CD14-positive monocyte (primary cell): ENCODE data around the gene CENPX. TPM values are rescaled to one million over a fixed set of nuclear protein-coding genes. Genes with fewer than 3 reads are reported as not detected.
A peak's percentile ranks its signal among the peaks of the same experiment; 100 is the strongest.

Experiments used
- DNase-seq, 3 donors: peaks; one replicate each; pipeline ENCODE4 v3.0.0-alpha.2; 2011 to 2022
- H2AFZ ChIP-seq: 2 replicates; pipeline ENCODE4 v1.6.0; 2012; ENCODE audit warnings: mild to moderate bottlenecking, low read depth, low read length, inconsistent platforms; ENCODE audit not compliant: insufficient read depth, poor library complexity, severe bottlenecking
- H3K27ac ChIP-seq, 2 donors: 1 replicate in 1 of 2; 2 replicates in 1 of 2; pipeline ENCODE4 v1.5.1; 2012 to 2013; ENCODE audit warnings: low read length in 2 of 2, control low read depth in 1 of 2, inconsistent platforms in 1 of 2, low read depth in 1 of 2, mild to moderate bottlenecking in 1 of 2
- H3K27me3 ChIP-seq, 2 donors: one replicate each; pipeline versions ENCODE4 v1.6.0 to v1.6.1; 2011 to 2013; ENCODE audit warnings: low read length in 2 of 2; ENCODE audit not compliant: control insufficient read depth in 2 of 2, insufficient read depth in 2 of 2
- H3K36me3 ChIP-seq, 2 donors: replicated peaks in 1 of 2; 1 replicate in 1 of 2; 2 replicates in 1 of 2; pipeline versions ENCODE4 v1.5.1 to v1.6.1; 2012 to 2013; ENCODE audit warnings: low read length in 2 of 2, control low read depth in 1 of 2, inconsistent platforms in 1 of 2, mild to moderate bottlenecking in 1 of 2; ENCODE audit not compliant: insufficient read depth in 2 of 2, control insufficient read depth in 1 of 2
- H3K4me1 ChIP-seq, 2 donors: 1 replicate in 1 of 2; 2 replicates in 1 of 2; pipeline versions ENCODE4 v1.5.1 to v1.6.1; 2012 to 2013; ENCODE audit warnings: low read length in 2 of 2, control low read depth in 1 of 2, inconsistent platforms in 1 of 2, mild to moderate bottlenecking in 1 of 2, moderate library complexity in 1 of 2; ENCODE audit not compliant: insufficient read depth in 2 of 2, control insufficient read depth in 1 of 2
- H3K4me2 ChIP-seq: replicated peaks from 2 replicates; pipeline ENCODE3; 2012; ENCODE audit warnings: low read length, moderate library complexity, mild to moderate bottlenecking; ENCODE audit not compliant: poor library complexity, severe bottlenecking; ENCODE audit errors: extremely low read depth
- H3K4me3 ChIP-seq, 3 experiments: fragments of 200-600 bp in 1 of 3; sonication (generic) in 1 of 3; replicated peaks in 1 of 3; 1 replicate in 2 of 3; 2 replicates in 1 of 3; pipeline ENCODE4 v1.5.1; 2011 to 2013; ENCODE audit warnings: low read length in 3 of 3, mild to moderate bottlenecking in 3 of 3, control low read depth in 2 of 3, low read depth in 2 of 3, inconsistent platforms in 1 of 3, moderate library complexity in 1 of 3
- H3K79me2 ChIP-seq: 2 replicates; pipeline ENCODE4 v1.6.0; 2012; ENCODE audit warnings: mild to moderate bottlenecking, control low read depth, inconsistent platforms, low read length, moderate library complexity; ENCODE audit not compliant: insufficient read depth
- H3K9ac ChIP-seq: 2 replicates; pipeline ENCODE4 v1.6.0; 2017; ENCODE audit warnings: low read length, mild to moderate bottlenecking; ENCODE audit not compliant: insufficient read depth, poor library complexity, severe bottlenecking
- H3K9me3 ChIP-seq, 2 donors: replicated peaks in 1 of 2; 1 replicate in 1 of 2; 2 replicates in 1 of 2; pipeline versions ENCODE4 v1.5.1 to v1.6.1; 2012 to 2013; ENCODE audit warnings: low read length in 2 of 2, control low read depth in 1 of 2; ENCODE audit not compliant: control insufficient read depth in 1 of 2, insufficient read depth in 1 of 2
- H4K20me1 ChIP-seq: 2 replicates; pipeline ENCODE4 v1.6.0; 2012; ENCODE audit warnings: mild to moderate bottlenecking, low read length, control low read depth, moderate library complexity; ENCODE audit not compliant: insufficient read depth
- H3K27ac Mint-ChIP-seq, 7 donors: one replicate each; pipeline ENCODE4 v1.8.0; 2020; ENCODE audit warnings: mild to moderate bottlenecking in 7 of 7, mixed read lengths in 7 of 7, moderate library complexity in 6 of 7, inconsistent platforms in 2 of 7
- H3K27me3 Mint-ChIP-seq, 3 donors: one replicate each; pipeline ENCODE4 v1.8.0; 2021 to 2022; ENCODE audit warnings: low read depth in 3 of 3, mild to moderate bottlenecking in 3 of 3, mixed read lengths in 3 of 3, moderate library complexity in 3 of 3, inconsistent platforms in 1 of 3
- H3K36me3 Mint-ChIP-seq, 2 donors: one replicate each; pipeline ENCODE4 v1.8.0; 2020; ENCODE audit warnings: mixed read lengths in 2 of 2, inconsistent platforms in 1 of 2, mild to moderate bottlenecking in 1 of 2
- H3K4me1 Mint-ChIP-seq: one replicate; pipeline ENCODE4 v1.8.0; 2020; ENCODE audit warnings: mild to moderate bottlenecking, mixed read lengths
- H3K4me3 Mint-ChIP-seq, 2 donors: one replicate each; pipeline ENCODE4 v1.8.0; 2020; ENCODE audit warnings: mild to moderate bottlenecking in 2 of 2, mixed read lengths in 2 of 2, moderate library complexity in 1 of 2
- H3K9me3 Mint-ChIP-seq, 7 donors: one replicate each; pipeline ENCODE4 v1.8.0; 2020 to 2022; ENCODE audit warnings: mixed read lengths in 7 of 7, mild to moderate bottlenecking in 6 of 7, moderate library complexity in 6 of 7, inconsistent platforms in 2 of 7
- WGBS: methylation state at CpG from one replicate; pipeline ENCODE4 v1.1.5; 2013; ENCODE audit warnings: missing lambda C conversion rate; ENCODE audit not compliant: insufficient coverage; 5-methylcytosine and 5-hydroxymethylcytosine counted together
- intact Hi-C, 2 donors: fragments of 100-400 bp; cut with micrococcal nuclease; formaldehyde crosslinking; loops; one replicate each; pipeline versions ENCODE4 v1.15.0 to v1.15.1; 2023
- polyA plus RNA-seq, 3 donors: library from polyadenylated mRNA; depleted of rRNA in 1 of 3; unstranded in 2 of 3; stranded (reverse) in 1 of 3; fragments of 300-500 nt in 2 of 3; fragments of >200 nt in 1 of 3; fragmentation: Illumina TruSeq in 2 of 3; gene quantifications; 1 replicate in 2 of 3; 2 replicates in 1 of 3; pipeline ENCODE4 v1.2.3, GENCODE V29; 2012 to 2021
- TF ChIP-seq, protein P1 (sequence below): fragments of 200-600 bp; IDR thresholded peaks from one replicate; pipeline ENCODE4 v1.8.0; 2022; ENCODE audit warnings: antibody characterized with exemption, mild to moderate bottlenecking

Gene CENPX
- polyA plus RNA-seq, 3 donors = 47.7 to 57.0 (median 55.9) TPM

DNA sequence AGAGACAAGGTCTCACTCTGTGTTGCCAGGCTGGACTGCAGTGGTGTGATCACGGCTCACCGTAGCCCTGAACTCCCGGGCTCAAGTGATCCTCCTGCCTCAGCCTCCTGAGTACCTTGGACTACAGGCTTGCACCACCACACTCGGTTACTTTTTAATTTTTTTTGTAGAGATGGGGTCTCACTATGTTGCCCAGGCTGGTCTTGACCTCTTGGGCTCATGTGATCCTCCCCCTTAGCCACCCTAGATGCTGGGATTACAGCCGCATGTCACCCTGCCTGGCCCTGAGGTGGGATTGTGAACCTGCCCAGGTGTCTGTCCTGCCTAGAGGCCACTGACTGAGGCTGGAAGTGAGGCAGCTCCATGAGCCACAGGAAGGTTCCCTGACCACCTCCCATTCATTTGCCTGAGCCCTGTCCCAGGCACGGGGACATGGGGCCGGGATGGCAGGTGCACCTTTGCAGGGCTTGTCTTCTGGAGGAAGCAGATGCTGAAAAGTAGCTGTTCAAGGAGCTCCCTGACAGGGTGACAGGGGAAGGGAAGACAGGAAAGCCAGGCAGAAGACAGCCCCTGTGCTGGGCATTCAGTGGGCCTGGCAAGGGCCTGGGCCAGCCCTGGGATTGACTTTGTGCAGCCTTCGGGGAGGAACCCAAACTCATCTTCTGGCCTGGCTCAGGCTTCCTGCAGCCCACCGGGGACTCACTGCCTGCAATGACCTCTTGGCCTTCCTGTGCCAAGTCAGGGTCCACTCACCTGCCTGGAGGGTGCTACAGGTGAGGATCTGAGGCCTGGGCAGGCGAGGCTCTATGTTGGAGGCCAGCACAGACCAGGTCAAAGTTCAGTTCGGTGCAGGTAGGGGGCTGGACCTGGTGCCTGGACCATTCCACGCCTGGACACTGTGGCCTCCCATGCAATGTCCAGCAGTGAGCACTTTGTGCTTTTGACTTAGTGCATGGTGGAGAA lies 53.5 kb downstream of the CENPX start:
- no peak overlapping the region for H2AFZ ChIP-seq
- TF ChIP-seq, protein P1, sequence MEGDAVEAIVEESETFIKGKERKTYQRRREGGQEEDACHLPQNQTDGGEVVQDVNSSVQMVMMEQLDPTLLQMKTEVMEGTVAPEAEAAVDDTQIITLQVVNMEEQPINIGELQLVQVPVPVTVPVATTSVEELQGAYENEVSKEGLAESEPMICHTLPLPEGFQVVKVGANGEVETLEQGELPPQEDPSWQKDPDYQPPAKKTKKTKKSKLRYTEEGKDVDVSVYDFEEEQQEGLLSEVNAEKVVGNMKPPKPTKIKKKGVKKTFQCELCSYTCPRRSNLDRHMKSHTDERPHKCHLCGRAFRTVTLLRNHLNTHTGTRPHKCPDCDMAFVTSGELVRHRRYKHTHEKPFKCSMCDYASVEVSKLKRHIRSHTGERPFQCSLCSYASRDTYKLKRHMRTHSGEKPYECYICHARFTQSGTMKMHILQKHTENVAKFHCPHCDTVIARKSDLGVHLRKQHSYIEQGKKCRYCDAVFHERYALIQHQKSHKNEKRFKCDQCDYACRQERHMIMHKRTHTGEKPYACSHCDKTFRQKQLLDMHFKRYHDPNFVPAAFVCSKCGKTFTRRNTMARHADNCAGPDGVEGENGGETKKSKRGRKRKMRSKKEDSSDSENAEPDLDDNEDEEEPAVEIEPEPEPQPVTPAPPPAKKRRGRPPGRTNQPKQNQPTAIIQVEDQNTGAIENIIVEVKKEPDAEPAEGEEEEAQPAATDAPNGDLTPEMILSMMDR = no peak
- Mint-ChIP-seq H3K27ac (peak overlapping the region in 2 of 7 donors; percentile 12 to 45), H3K4me3 (no peak overlapping the region), H3K27me3 (peaks cover 13 to 26% (median 17%) of the 10 kb centered on the region in 3 donors), H3K4me1 (peaks cover 26% of the 10 kb centered on the region), H3K9me3 (peaks cover 0 to 16% (median 11%) of the 10 kb centered on the region in 7 donors), H3K36me3 (no peaks in the 10 kb centered on the region)
- no peak overlapping the region for H3K27ac ChIP-seq
- H3K4me2 ChIP-seq = no peak overlapping the region
- peaks cover 34 to 36% of the 10 kb centered on the region in 2 donors for H3K4me1 ChIP-seq
- no peaks in the 10 kb centered on the region for H3K36me3 ChIP-seq
- H3K4me3 ChIP-seq = no peak overlapping the region
- WGBS = 87% methylated on average over 7 of the region's 12 CpGs
- peaks cover 0 to 5% of the 10 kb centered on the region in 2 donors for H3K27me3 ChIP-seq
- no peak for DNase-seq
- no peaks in the 10 kb centered on the region for H3K79me2 ChIP-seq
- H4K20me1 ChIP-seq = no peaks in the 10 kb centered on the region
- no peak overlapping the region for H3K9ac ChIP-seq
- intact Hi-C loops = no loop called here
- peaks cover 6 to 9% of the 10 kb centered on the region in 2 donors for H3K9me3 ChIP-seq

Other genes with a start within 250 kb of the CENPX start
- not detected for gene GCGR, start 218.7 kb downstream of the CENPX start, polyA plus RNA-seq
- 10 to 100 TPM; 48.4 to 63.0 (median 48.5) TPM for gene MCRIP1, start 189.6 kb downstream of the CENPX start, polyA plus RNA-seq
- 1 to 10 TPM in 1 of 3 donors, under 1 TPM in 2; 0.22 to 1.5 (median 0.33) TPM for gene PPP1R27, start 187.8 kb downstream of the CENPX start, polyA plus RNA-seq
- gene P4HB, start 162.3 kb downstream of the CENPX start, polyA plus RNA-seq = 100 to 1,000 TPM; 108 to 297 (median 291) TPM
- gene ARHGDIA, start 151.5 kb downstream of the CENPX start, polyA plus RNA-seq = 100 to 1,000 TPM in 1 of 3 donors, 10 to 100 TPM in 2; 86.3 to 477 (median 97.2) TPM
- gene ALYREF, start 131.3 kb downstream of the CENPX start, polyA plus RNA-seq = 10 to 100 TPM; 20.2 to 98.1 (median 57.3) TPM
- gene ANAPC11, start 131.2 kb downstream of the CENPX start, polyA plus RNA-seq = 100 to 1,000 TPM; 184 to 512 (median 397) TPM
- gene NPB, start 120.6 kb downstream of the CENPX start, polyA plus RNA-seq = under 1 TPM in 2 of 3 donors, not detected in 1; 0.08 to 0.16 TPM
- gene PCYT2, start 111.5 kb downstream of the CENPX start, polyA plus RNA-seq = 10 to 100 TPM; 10.7 to 14.5 (median 11.0) TPM
- 10 to 100 TPM; 22.5 to 73.5 (median 23.7) TPM for gene SIRT7, start 104.7 kb downstream of the CENPX start, polyA plus RNA-seq
- 10 to 100 TPM in 1 of 3 donors, 1 to 10 TPM in 2; 7.4 to 66.0 (median 7.6) TPM for gene MAFG, start 95.1 kb downstream of the CENPX start, polyA plus RNA-seq
- under 1 TPM in 1 of 3 donors, not detected in 2; 0.07 TPM for gene PYCR1, start 85.6 kb downstream of the CENPX start, polyA plus RNA-seq
- gene MYADML2, start 75.6 kb downstream of the CENPX start, polyA plus RNA-seq = not detected
- gene NOTUM, start 61.7 kb downstream of the CENPX start, polyA plus RNA-seq = not detected
- gene ASPSCR1, start 45.2 kb downstream of the CENPX start, polyA plus RNA-seq = 10 to 100 TPM; 25.5 to 31.9 (median 25.6) TPM
- gene LRRC45, start 427 bp upstream of the CENPX start, polyA plus RNA-seq = 10 to 100 TPM in 1 of 3 donors, 1 to 10 TPM in 2; 2.6 to 12.2 (median 3.4) TPM
- 1 to 10 TPM in 1 of 3 donors, not detected in 2; 1.8 TPM for gene RAC3, start 8.8 kb upstream of the CENPX start, polyA plus RNA-seq
- gene DCXR, start 14.8 kb upstream of the CENPX start, polyA plus RNA-seq = 10 to 100 TPM; 88.8 to 93.1 (median 90.3) TPM
- gene RFNG, start 28.9 kb upstream of the CENPX start, polyA plus RNA-seq = 10 to 100 TPM in 1 of 3 donors, 1 to 10 TPM in 2; 1.5 to 32.4 (median 4.1) TPM
- 100 to 1,000 TPM; 101 to 130 (median 110) TPM for gene GPS1, start 29.0 kb upstream of the CENPX start, polyA plus RNA-seq
- 100 to 1,000 TPM in 1 of 3 donors, 10 to 100 TPM in 2; 23.9 to 175 (median 47.6) TPM for gene DUS1L, start 42.9 kb upstream of the CENPX start, polyA plus RNA-seq
- 1 to 10 TPM in 1 of 3 donors, under 1 TPM in 2; 0.08 to 8.4 (median 0.13) TPM for gene FASN, start 75.4 kb upstream of the CENPX start, polyA plus RNA-seq
- 10 to 100 TPM; 17.1 to 43.8 (median 20.1) TPM for gene CCDC57, start 190.0 kb upstream of the CENPX start, polyA plus RNA-seq
- 100 to 1,000 TPM in 1 of 3 donors, 10 to 100 TPM in 2; 26.3 to 103 (median 35.3) TPM for gene SLC16A3, start 206.2 kb upstream of the CENPX start, polyA plus RNA-seq